ENCODE measurements around the gene EIF2B2. TPM values are rescaled to one million over a fixed set of nuclear protein-coding genes. Genes with fewer than 3 reads are reported as not detected.

EIF2B2 gene
- total RNA-seq, 1 experiment from 2014 or later, result 139 TPM

GRCh38 chr14:74984236-74985027 lies 18.3 kb upstream of the EIF2B2 start:
- H2AFZ ChIP-seq, result no peak overlapping the region
- intact Hi-C loops (cut with micrococcal nuclease; ENCODE audit: unreplicated experiment), result loop anchor here (5.0 kb wide), 1 partner anchor 468 kb away; no protein-coding TSS in a partner anchor
- H3K27me3 ChIP-seq (ENCODE audit: insufficient read depth, low read depth), result no peaks in the 10 kb centered on the region
- no peaks in the 10 kb centered on the region for H4K20me1 ChIP-seq (ENCODE audit: insufficient read depth)
- H3K4me2 ChIP-seq, result no peak overlapping the region
- no peaks in the 10 kb centered on the region for H3K9me3 ChIP-seq (ENCODE audit: insufficient read depth, low read depth)
- H3K4me3 ChIP-seq, result no peak overlapping the region
- H3K79me2 ChIP-seq (ENCODE audit: low read depth), result no peaks in the 10 kb centered on the region
- ChIA-PET CTCF (no interaction called here), POLR2A (ENCODE audit: unreplicated experiment) (no interaction called here)
- peaks cover 43% of the 10 kb centered on the region for H3K4me1 ChIP-seq (replicated peaks; ENCODE audit: insufficient read depth)
- no TSS peak for BruUV-seq (replicated peaks)
- DNase-seq, result no peak
- no peak overlapping the region for H3K27ac ChIP-seq
- peaks cover 37% of the 10 kb centered on the region for H3F3A ChIP-seq (ENCODE audit: insufficient read depth, low read depth)
- H3K36me3 ChIP-seq (ENCODE audit: low read depth), result no peaks in the 10 kb centered on the region
- no peaks in the 10 kb centered on the region for H3K9me2 ChIP-seq (ENCODE audit: insufficient read depth)
- TF ChIP-seq CTCF (conservative IDR thresholded peaks at IDR 0.05) (no peak), EZH2 (IDR thresholded peaks at IDR 0.05; ENCODE audit: low read depth) (no peak)

DNA sequence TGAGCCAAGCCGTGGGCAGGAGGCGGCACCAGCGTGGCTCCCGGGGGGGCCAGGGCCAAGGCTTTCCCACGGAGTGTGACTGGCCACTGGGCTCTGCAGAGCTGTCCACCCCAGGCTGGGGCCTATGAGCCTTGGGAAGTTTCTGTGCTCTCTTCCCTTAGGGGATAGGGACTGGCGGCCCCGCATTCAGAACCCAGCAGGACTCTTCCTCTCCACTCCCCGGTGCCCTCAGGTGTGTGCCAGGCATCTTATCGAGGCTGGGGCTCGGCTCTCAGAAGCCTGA lies 17.8 kb upstream of the EIF2B2 start:
- H3K4me1 ChIP-seq (replicated peaks; ENCODE audit: insufficient read depth), result peaks cover 38% of the 10 kb centered on the region
- CTCF ChIA-PET, result no interaction called here
- no peaks in the 10 kb centered on the region for H4K20me1 ChIP-seq (ENCODE audit: insufficient read depth)
- POLR2A ChIA-PET (ENCODE audit: unreplicated experiment), result no interaction called here
- no peaks in the 10 kb centered on the region for H3K27me3 ChIP-seq (ENCODE audit: insufficient read depth, low read depth)
- no peaks in the 10 kb centered on the region for H3K79me2 ChIP-seq (ENCODE audit: low read depth)
- H3K9me2 ChIP-seq (ENCODE audit: insufficient read depth), result no peaks in the 10 kb centered on the region
- H3F3A ChIP-seq (ENCODE audit: insufficient read depth, low read depth), result peaks cover 37% of the 10 kb centered on the region
- no TSS peak for BruUV-seq (replicated peaks)
- H3K4me2 ChIP-seq, result no peak overlapping the region
- intact Hi-C loops (cut with micrococcal nuclease; ENCODE audit: unreplicated experiment), result loop anchor here (5.0 kb wide), 1 partner anchor 467 kb away; no protein-coding TSS in a partner anchor
- H3K9me3 ChIP-seq (ENCODE audit: insufficient read depth, low read depth), result no peaks in the 10 kb centered on the region
- no peak for DNase-seq
- H3K4me3 ChIP-seq, result no peak overlapping the region
- no peak overlapping the region for H2AFZ ChIP-seq
- TF ChIP-seq CTCF (conservative IDR thresholded peaks at IDR 0.05), result no peak
- no peak for TF ChIP-seq EZH2 (IDR thresholded peaks at IDR 0.05; ENCODE audit: low read depth)
- H3K36me3 ChIP-seq (ENCODE audit: low read depth), result no peaks in the 10 kb centered on the region
- no peak overlapping the region for H3K27ac ChIP-seq

GRCh38 chr14:74985806-74986205 lies 16.9 kb upstream of the EIF2B2 start:
- no TSS peak for BruUV-seq (replicated peaks)
- Histone ChIP-seq H3K27me3 (ENCODE audit: insufficient read depth, low read depth) (no peaks in the 10 kb centered on the region), H3K9me3 (ENCODE audit: insufficient read depth, low read depth) (no peaks in the 10 kb centered on the region), H3K4me1 (replicated peaks; ENCODE audit: insufficient read depth) (peaks cover 37% of the 10 kb centered on the region), H2AFZ (no peak overlapping the region), H3F3A (ENCODE audit: insufficient read depth, low read depth) (peaks cover 37% of the 10 kb centered on the region), H3K79me2 (ENCODE audit: low read depth) (no peaks in the 10 kb centered on the region), H3K27ac (no peak overlapping the region), H3K9me2 (ENCODE audit: insufficient read depth) (no peaks in the 10 kb centered on the region), H4K20me1 (ENCODE audit: insufficient read depth) (no peaks in the 10 kb centered on the region), H3K4me3 (no peak overlapping the region), H3K36me3 (ENCODE audit: low read depth) (no peaks in the 10 kb centered on the region), H3K4me2 (no peak overlapping the region)
- intact Hi-C loops (cut with micrococcal nuclease; ENCODE audit: unreplicated experiment), result loop anchor here (5.0 kb wide), 1 partner anchor 466 kb away; no protein-coding TSS in a partner anchor
- no peak for DNase-seq
- ChIA-PET POLR2A (ENCODE audit: unreplicated experiment) (interaction anchor here (0.6 kb wide), 1 partner anchor 39 kb away, joined by 4 read pairs; no protein-coding TSS in a partner anchor), CTCF (no interaction called here)
- TF ChIP-seq EZH2 (IDR thresholded peaks at IDR 0.05; ENCODE audit: low read depth) (no peak), CTCF (conservative IDR thresholded peaks at IDR 0.05) (no peak)

Measured in PC-9 (cell line).